HCT116 (cell line): Measurements from ENCODE around the gene C8A.

Source experiments
- EGR1 ChIP-seq: IDR thresholded peaks from 2 replicates; pipeline ENCODE4 v1.6.1; 2012; ENCODE audit warnings: low read depth
- EZH2 ChIP-seq: fragments of 200-600 bp; sonication (generic); IDR thresholded peaks from 2 replicates; pipeline ENCODE4 v1.6.1; 2017; ENCODE audit warnings: antibody characterized with exemption, mixed run types
- EZH2phosphoT487 ChIP-seq: fragments of 200-600 bp; IDR thresholded peaks from 2 replicates; pipeline ENCODE4 v1.6.1; 2018; ENCODE audit warnings: antibody characterized with exemption, borderline replicate concordance
- FOSL1 ChIP-seq: IDR thresholded peaks from 2 replicates; pipeline ENCODE4 v1.6.1; 2012; ENCODE audit warnings: low read depth
- POLR2A ChIP-seq: IDR thresholded peaks from 2 replicates; pipeline ENCODE4 v1.7.0; 2011; ENCODE audit warnings: borderline replicate concordance; ENCODE audit not compliant: insufficient read depth, insufficient read length; ENCODE audit errors: extremely low read depth
- POLR2AphosphoS5 ChIP-seq: IDR thresholded peaks from 2 replicates; pipeline ENCODE4 v1.6.1; 2011; ENCODE audit warnings: mild to moderate bottlenecking, low read depth, low read length, moderate library complexity
- SIN3A ChIP-seq: IDR thresholded peaks from 2 replicates; pipeline ENCODE4 v1.6.1; 2012; ENCODE audit warnings: low read depth
- SRF ChIP-seq: IDR thresholded peaks from 2 replicates; pipeline ENCODE4 v1.6.1; 2012; ENCODE audit warnings: low read depth
- YY1 ChIP-seq: IDR thresholded peaks from 2 replicates; pipeline ENCODE4 v1.6.1; 2011; ENCODE audit warnings: low read length, low read depth, moderate library complexity, mild to moderate bottlenecking; ENCODE audit not compliant: insufficient replicate concordance; ENCODE audit errors: extremely low read depth
- ZNF274 ChIP-seq: fragments of 200-500 bp; sonication (Bioruptor generic); IDR thresholded peaks from 2 replicates; pipeline ENCODE4 v1.6.1; 2014; ENCODE audit warnings: mild to moderate bottlenecking, low read depth, low read length, inconsistent platforms
- TF ChIP-seq, protein P1 (sequence below), 3 experiments: fragments of 200-600 bp in 1 of 3; sonication (generic) in 1 of 3; IDR thresholded peaks in 2 of 3; conservative IDR thresholded peaks in 1 of 3; 2 replicates each; pipeline ENCODE4 v1.5.1; 2012 to 2017; ENCODE audit warnings: low read depth in 2 of 3, low read length in 2 of 3, antibody characterized with exemption in 1 of 3, borderline replicate concordance in 1 of 3, control low read depth in 1 of 3, mild to moderate bottlenecking in 1 of 3, mixed read lengths in 1 of 3, mixed run types in 1 of 3, moderate library complexity in 1 of 3; ENCODE audit not compliant: insufficient read depth in 1 of 3
- TF ChIP-seq, protein P2 (sequence below): IDR thresholded peaks from 2 replicates; pipeline ENCODE4 v1.6.1; 2012
- TF ChIP-seq, protein P3 (sequence below): IDR thresholded peaks from 2 replicates; pipeline ENCODE4 v1.6.1; 2012; ENCODE audit warnings: low read depth
- TF ChIP-seq, protein P4 (sequence below): IDR thresholded peaks from 2 replicates; pipeline ENCODE4 v1.6.1; 2011; ENCODE audit warnings: mild to moderate bottlenecking, low read length, moderate library complexity; ENCODE audit not compliant: insufficient replicate concordance; ENCODE audit errors: extremely low read depth

DNA sequence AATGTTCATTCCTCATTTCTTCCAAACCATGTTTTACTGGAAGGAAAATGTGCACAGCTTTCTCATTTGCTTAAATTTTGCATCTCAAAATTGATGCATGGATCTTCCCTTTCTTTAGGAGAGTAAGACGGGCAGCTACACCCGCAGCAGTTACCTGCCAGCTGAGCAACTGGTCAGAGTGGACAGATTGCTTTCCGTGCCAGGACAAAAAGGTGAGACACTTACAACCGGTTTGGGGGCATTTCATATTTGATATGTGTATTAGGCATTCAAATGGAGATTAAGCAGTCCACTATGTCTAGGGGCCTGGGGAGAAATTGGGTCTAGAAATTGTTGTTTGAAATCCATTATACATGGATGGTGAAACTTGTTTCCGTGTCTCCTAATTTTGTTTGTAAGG lies 12.9 kb downstream of the C8A start:
- TF ChIP-seq FOSL1: no peak
- TF ChIP-seq SIN3A: no peak
- TF ChIP-seq SRF: no peak
- TF ChIP-seq, protein P1, sequence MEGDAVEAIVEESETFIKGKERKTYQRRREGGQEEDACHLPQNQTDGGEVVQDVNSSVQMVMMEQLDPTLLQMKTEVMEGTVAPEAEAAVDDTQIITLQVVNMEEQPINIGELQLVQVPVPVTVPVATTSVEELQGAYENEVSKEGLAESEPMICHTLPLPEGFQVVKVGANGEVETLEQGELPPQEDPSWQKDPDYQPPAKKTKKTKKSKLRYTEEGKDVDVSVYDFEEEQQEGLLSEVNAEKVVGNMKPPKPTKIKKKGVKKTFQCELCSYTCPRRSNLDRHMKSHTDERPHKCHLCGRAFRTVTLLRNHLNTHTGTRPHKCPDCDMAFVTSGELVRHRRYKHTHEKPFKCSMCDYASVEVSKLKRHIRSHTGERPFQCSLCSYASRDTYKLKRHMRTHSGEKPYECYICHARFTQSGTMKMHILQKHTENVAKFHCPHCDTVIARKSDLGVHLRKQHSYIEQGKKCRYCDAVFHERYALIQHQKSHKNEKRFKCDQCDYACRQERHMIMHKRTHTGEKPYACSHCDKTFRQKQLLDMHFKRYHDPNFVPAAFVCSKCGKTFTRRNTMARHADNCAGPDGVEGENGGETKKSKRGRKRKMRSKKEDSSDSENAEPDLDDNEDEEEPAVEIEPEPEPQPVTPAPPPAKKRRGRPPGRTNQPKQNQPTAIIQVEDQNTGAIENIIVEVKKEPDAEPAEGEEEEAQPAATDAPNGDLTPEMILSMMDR (IDR thresholded peaks at IDR 0.05 in 2 of 3, conservative IDR thresholded peaks at IDR 0.05 in 1 of 3; ENCODE audit: borderline replicate concordance in 1 of 3, insufficient read depth in 1 of 3, low read depth in 2 of 3, low read length in 2 of 3): no peak
- no peak for TF ChIP-seq YY1
- TF ChIP-seq, protein P2, sequence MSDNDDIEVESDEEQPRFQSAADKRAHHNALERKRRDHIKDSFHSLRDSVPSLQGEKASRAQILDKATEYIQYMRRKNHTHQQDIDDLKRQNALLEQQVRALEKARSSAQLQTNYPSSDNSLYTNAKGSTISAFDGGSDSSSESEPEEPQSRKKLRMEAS: no peak
- TF ChIP-seq EZH2phosphoT487: no peak
- TF ChIP-seq POLR2AphosphoS5: no peak
- no peak for TF ChIP-seq POLR2A
- TF ChIP-seq EGR1: no peak
- TF ChIP-seq, protein P3, sequence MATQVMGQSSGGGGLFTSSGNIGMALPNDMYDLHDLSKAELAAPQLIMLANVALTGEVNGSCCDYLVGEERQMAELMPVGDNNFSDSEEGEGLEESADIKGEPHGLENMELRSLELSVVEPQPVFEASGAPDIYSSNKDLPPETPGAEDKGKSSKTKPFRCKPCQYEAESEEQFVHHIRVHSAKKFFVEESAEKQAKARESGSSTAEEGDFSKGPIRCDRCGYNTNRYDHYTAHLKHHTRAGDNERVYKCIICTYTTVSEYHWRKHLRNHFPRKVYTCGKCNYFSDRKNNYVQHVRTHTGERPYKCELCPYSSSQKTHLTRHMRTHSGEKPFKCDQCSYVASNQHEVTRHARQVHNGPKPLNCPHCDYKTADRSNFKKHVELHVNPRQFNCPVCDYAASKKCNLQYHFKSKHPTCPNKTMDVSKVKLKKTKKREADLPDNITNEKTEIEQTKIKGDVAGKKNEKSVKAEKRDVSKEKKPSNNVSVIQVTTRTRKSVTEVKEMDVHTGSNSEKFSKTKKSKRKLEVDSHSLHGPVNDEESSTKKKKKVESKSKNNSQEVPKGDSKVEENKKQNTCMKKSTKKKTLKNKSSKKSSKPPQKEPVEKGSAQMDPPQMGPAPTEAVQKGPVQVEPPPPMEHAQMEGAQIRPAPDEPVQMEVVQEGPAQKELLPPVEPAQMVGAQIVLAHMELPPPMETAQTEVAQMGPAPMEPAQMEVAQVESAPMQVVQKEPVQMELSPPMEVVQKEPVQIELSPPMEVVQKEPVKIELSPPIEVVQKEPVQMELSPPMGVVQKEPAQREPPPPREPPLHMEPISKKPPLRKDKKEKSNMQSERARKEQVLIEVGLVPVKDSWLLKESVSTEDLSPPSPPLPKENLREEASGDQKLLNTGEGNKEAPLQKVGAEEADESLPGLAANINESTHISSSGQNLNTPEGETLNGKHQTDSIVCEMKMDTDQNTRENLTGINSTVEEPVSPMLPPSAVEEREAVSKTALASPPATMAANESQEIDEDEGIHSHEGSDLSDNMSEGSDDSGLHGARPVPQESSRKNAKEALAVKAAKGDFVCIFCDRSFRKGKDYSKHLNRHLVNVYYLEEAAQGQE: no peak
- no peak for TF ChIP-seq ZNF274
- TF ChIP-seq, protein P4, sequence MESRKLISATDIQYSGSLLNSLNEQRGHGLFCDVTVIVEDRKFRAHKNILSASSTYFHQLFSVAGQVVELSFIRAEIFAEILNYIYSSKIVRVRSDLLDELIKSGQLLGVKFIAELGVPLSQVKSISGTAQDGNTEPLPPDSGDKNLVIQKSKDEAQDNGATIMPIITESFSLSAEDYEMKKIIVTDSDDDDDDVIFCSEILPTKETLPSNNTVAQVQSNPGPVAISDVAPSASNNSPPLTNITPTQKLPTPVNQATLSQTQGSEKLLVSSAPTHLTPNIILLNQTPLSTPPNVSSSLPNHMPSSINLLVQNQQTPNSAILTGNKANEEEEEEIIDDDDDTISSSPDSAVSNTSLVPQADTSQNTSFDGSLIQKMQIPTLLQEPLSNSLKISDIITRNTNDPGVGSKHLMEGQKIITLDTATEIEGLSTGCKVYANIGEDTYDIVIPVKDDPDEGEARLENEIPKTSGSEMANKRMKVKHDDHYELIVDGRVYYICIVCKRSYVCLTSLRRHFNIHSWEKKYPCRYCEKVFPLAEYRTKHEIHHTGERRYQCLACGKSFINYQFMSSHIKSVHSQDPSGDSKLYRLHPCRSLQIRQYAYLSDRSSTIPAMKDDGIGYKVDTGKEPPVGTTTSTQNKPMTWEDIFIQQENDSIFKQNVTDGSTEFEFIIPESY: no peak
- no peak for TF ChIP-seq EZH2
